Uterus (tissue), 2 donors: ENCODE data around the gene TSHZ2.
"Not testable (repeated sequence)": the region's sequence is repeated elsewhere in the genome, so short reads cannot be mapped to it uniquely, and the experiment has no call there.

Source experiments
- CTCF ChIP-seq, 4 experiments: fragments of 200-600 bp in 2 of 4; fragments of 450-650 bp in 2 of 4; sonication (generic) in 2 of 4; IDR thresholded peaks; one replicate each; pipeline ENCODE4 v1.5.1; 2016 to 2019; ENCODE audit warnings: antibody characterized with exemption in 4 of 4, mild to moderate bottlenecking in 2 of 4, moderate library complexity in 1 of 4
- POLR2A ChIP-seq, 2 donors: fragments of 450-650 bp; IDR thresholded peaks; one replicate each; pipeline ENCODE4 v1.6.1; 2016; ENCODE audit warnings: antibody characterized with exemption in 2 of 2, mild to moderate bottlenecking in 1 of 2, moderate library complexity in 1 of 2

- not testable (repeated sequence) for TF ChIP-seq CTCF, POLR2A (IDR thresholded peaks at IDR 0.05)
Measured at GRCh38 chr20:53504106-53504505, 531.9 kb downstream of the TSHZ2 start.
